B cell (primary cell): Measurements from ENCODE around the gene SIRT4. TPM values are rescaled to one million over a fixed set of nuclear protein-coding genes. Genes with fewer than 3 reads are reported as not detected.
A peak's percentile ranks its signal among the peaks of the same experiment; 100 is the strongest.

Experiments used
- ATAC-seq: fragments of 200-7000 bp; cut with Tn5 transposase; one replicate; pipeline ENCODE4 v1.10.0; 2021; ENCODE audit warnings: low read depth, mild to moderate bottlenecking, moderate number of reproducible peaks, moderate library complexity
- CTCF ChIA-PET: fragments of 350-600 bp; sonication (Branson Sonifier 250); formaldehyde crosslinking; loops from one replicate; lab custom pipeline; 2021; ENCODE audit warnings: antibody characterized with exemption, inconsistent platforms; lab: Charles Lee
- POLR2A ChIA-PET: fragments of 350-600 bp; sonication (Branson Sonifier 250); formaldehyde crosslinking; loops from one replicate; lab custom pipeline; 2021; ENCODE audit warnings: antibody characterized with exemption; lab: Charles Lee
- DNase-seq: peaks from one replicate; pipeline ENCODE4 v3.0.0; 2013
- H2AFZ ChIP-seq: 2 replicates; pipeline ENCODE4 v1.6.1; 2012; ENCODE audit warnings: mild to moderate bottlenecking, low read depth, low read length; ENCODE audit not compliant: insufficient read depth, poor library complexity, severe bottlenecking
- H3K27ac ChIP-seq, 2 donors: 1 replicate in 1 of 2; 2 replicates in 1 of 2; pipeline ENCODE4 v1.5.1; 2012 to 2013; ENCODE audit warnings: low read length in 2 of 2, mild to moderate bottlenecking in 2 of 2, moderate library complexity in 1 of 2
- H3K27me3 ChIP-seq, 4 experiments: fragments of 200-600 bp in 1 of 4; sonication (generic) in 1 of 4; replicated peaks in 1 of 4; 1 replicate in 2 of 4; 2 replicates in 2 of 4; pipeline versions ENCODE4 v1.6.1 to v1.7.0; 2013 to 2016; ENCODE audit warnings: low read length in 3 of 4, mild to moderate bottlenecking in 2 of 4, mixed read lengths in 1 of 4, moderate library complexity in 1 of 4; ENCODE audit not compliant: insufficient read depth in 4 of 4, control insufficient read depth in 3 of 4; ENCODE audit errors: control extremely low read depth in 1 of 4
- H3K36me3 ChIP-seq, 2 experiments: replicated peaks in 1 of 2; 1 replicate in 1 of 2; 2 replicates in 1 of 2; pipeline versions ENCODE4 v1.6.1 to v1.7.1; 2013; ENCODE audit warnings: low read length in 1 of 2; ENCODE audit not compliant: insufficient read depth in 2 of 2, control insufficient read depth in 1 of 2; ENCODE audit errors: control extremely low read depth in 1 of 2, extremely low read depth in 1 of 2
- H3K4me1 ChIP-seq, 2 donors: fragments of 200-600 bp in 1 of 2; sonication (generic) in 1 of 2; 1 replicate in 1 of 2; 2 replicates in 1 of 2; pipeline versions ENCODE4 v1.5.1 to v1.6.1; 2013 to 2017; ENCODE audit warnings: low read length in 2 of 2; ENCODE audit not compliant: control insufficient read depth in 2 of 2, insufficient read depth in 2 of 2
- H3K4me2 ChIP-seq: replicated peaks from 2 replicates; pipeline ENCODE3; 2012; ENCODE audit warnings: mild to moderate bottlenecking, low read depth, low read length; ENCODE audit not compliant: poor library complexity, severe bottlenecking
- H3K4me3 ChIP-seq, 5 experiments: fragments of 200-600 bp in 1 of 5; sonication (generic) in 1 of 5; 1 replicate in 3 of 5; 2 replicates in 2 of 5; pipeline versions ENCODE4 v1.5.1 to v1.7.0; 2011 to 2016; ENCODE audit warnings: low read length in 4 of 5, mild to moderate bottlenecking in 4 of 5, low read depth in 2 of 5, control low read depth in 1 of 5, moderate library complexity in 1 of 5; ENCODE audit not compliant: insufficient read depth in 1 of 5; ENCODE audit errors: control extremely low read depth in 1 of 5, extremely low read depth in 1 of 5
- H3K79me2 ChIP-seq: fragments of 200-600 bp; sonication (generic); one replicate; pipeline ENCODE4 v1.6.0; 2016; ENCODE audit warnings: low read length; ENCODE audit not compliant: control insufficient read depth, insufficient read depth
- H3K9ac ChIP-seq: fragments of 200-600 bp; sonication (generic); 2 replicates; pipeline ENCODE4 v1.6.1; 2017; ENCODE audit warnings: mild to moderate bottlenecking, low read length, moderate library complexity
- H3K9me3 ChIP-seq, 3 donors: one replicate each; pipeline versions ENCODE4 v1.6.1 to v1.7.1; 2013; ENCODE audit warnings: low read length in 2 of 3; ENCODE audit not compliant: control insufficient read depth in 2 of 3, insufficient read depth in 1 of 3; ENCODE audit errors: control extremely low read depth in 1 of 3
- H4K20me1 ChIP-seq: 2 replicates; pipeline ENCODE4 v1.6.0; 2012; ENCODE audit warnings: mild to moderate bottlenecking, low read length; ENCODE audit not compliant: insufficient read depth, control insufficient read depth, poor library complexity, severe bottlenecking
- H3K27ac Mint-ChIP-seq: one replicate; pipeline ENCODE4 v1.8.0; 2021; ENCODE audit warnings: mixed read lengths
- H3K27me3 Mint-ChIP-seq: one replicate; pipeline ENCODE4 v1.8.0; 2021; ENCODE audit warnings: mixed read lengths
- H3K4me1 Mint-ChIP-seq: one replicate; pipeline ENCODE4 v1.8.0; 2021; ENCODE audit warnings: mixed read lengths
- H3K4me3 Mint-ChIP-seq: one replicate; pipeline ENCODE4 v1.8.0; 2021; ENCODE audit warnings: mixed read lengths
- H3K9me3 Mint-ChIP-seq: one replicate; pipeline ENCODE4 v1.8.0; 2022; ENCODE audit warnings: mixed read lengths; ENCODE audit not compliant: insufficient read depth
- CTCF ChIP-seq: fragments of 200-600 bp; IDR thresholded peaks from one replicate; pipeline ENCODE4 v1.8.0; 2022; ENCODE audit warnings: antibody characterized with exemption, mild to moderate bottlenecking
- EZH2 ChIP-seq: IDR thresholded peaks from 2 replicates; pipeline ENCODE4 v1.6.1; 2012; ENCODE audit warnings: borderline replicate concordance, low read depth, mild to moderate bottlenecking, moderate library complexity, low read length; ENCODE audit not compliant: insufficient read depth, poor library complexity, severe bottlenecking
- WGBS: methylation state at CpG from one replicate; pipeline ENCODE4 v1.1.5; 2013; ENCODE audit warnings: missing lambda C conversion rate; ENCODE audit not compliant: insufficient coverage; 5-methylcytosine and 5-hydroxymethylcytosine counted together
- intact Hi-C: fragments of 100-400 bp; cut with micrococcal nuclease; formaldehyde crosslinking; loops from one replicate; pipeline ENCODE4 v1.10.0; 2022
- polyA plus RNA-seq: library from polyadenylated mRNA; depleted of rRNA; stranded (reverse); fragments of >200 nt; gene quantifications from 2 replicates; pipeline ENCODE4 v1.2.3, GENCODE V29; 2012
- small RNA-seq: library from RNA; depleted of rRNA; stranded (forward); fragments of <200 nt; gene quantifications from one replicate; pipeline ENCODE3, GENCODE V24; 2012; ENCODE audit warnings: low replicate concordance, low read depth; ENCODE audit not compliant: insufficient read length
- total RNA-seq, 2 donors: library from RNA; stranded (reverse); fragments of 120-200 nt in 1 of 2; gene quantifications; 1 replicate in 1 of 2; 2 replicates in 1 of 2; pipeline versions ENCODE4 v1.2.3 to v1.2.4, GENCODE V29; 2013 to 2022

Gene SIRT4
- total and polyA plus RNA-seq, 2 donors (not counting 1 experiment from before 2014, with no cell fraction given), result 1.5 to 4.8 TPM

- peak; percentile 57 for DNase-seq
- POLR2A ChIA-PET, result interaction anchor here (0.5 kb wide), 1 partner anchor 1491 kb away, joined by 6 read pairs; no protein-coding TSS in a partner anchor
- ATAC-seq, result peak; percentile 39
- Histone ChIP-seq H3K27me3 (peaks cover 0 to 62% (median 20%) of the 10 kb centered on the region in 4 experiments), H3K4me1 (peaks cover 0 to 10% of the 10 kb centered on the region in 2 donors), H3K36me3 (no peaks in the 10 kb centered on the region), H3K79me2 (no peaks in the 10 kb centered on the region), H3K9ac (no peak overlapping the region), H3K9me3 (no peaks in the 10 kb centered on the region), H3K4me3 (no peak overlapping the region), H3K27ac (no peak overlapping the region), H3K4me2 (peak overlapping the region; percentile 52), H2AFZ (no peak overlapping the region), H4K20me1 (no peaks in the 10 kb centered on the region)
- intact Hi-C loops, result no loop called here
- Mint-ChIP-seq H3K27ac (no peak overlapping the region), H3K27me3 (peaks cover 72% of the 10 kb centered on the region), H3K9me3 (no peaks in the 10 kb centered on the region), H3K4me1 (peaks cover 4% of the 10 kb centered on the region), H3K4me3 (no peak overlapping the region)
- CTCF ChIA-PET, result interaction anchor here (0.6 to 1.0 kb wide), 2 partner anchors 105 to 1797 kb away, joined by 3 to 4 read pairs; no protein-coding TSS in a partner anchor
- 13% methylated on average over 52 of the region's 56 CpGs for WGBS
- TF ChIP-seq EZH2 (no peak), CTCF (no peak)
Observed at GRCh38 chr12:120361506-120362208, 59.5 kb downstream of the SIRT4 start.

Small RNA genes within 50 kb of the gene (small RNA-seq; reads per million reads assigned to genes)
- gene RNU4-1 (30.6 reads per million, percentile 92 among the genes with 10 or more reads in this experiment), gene RNU4-2 (185 reads per million, percentile 96 among the genes with 10 or more reads in this experiment), gene RNU6-1088P (not detected)

Other genes starting within 250 kb of the SIRT4 start
- 50.1 and 52.9 TPM in 2 replicates for gene RAB35, start 185.6 kb upstream of the SIRT4 start, total RNA-seq
- 20.4 and 24.8 TPM in 2 replicates for gene RAB35, start 185.6 kb upstream of the SIRT4 start, polyA plus RNA-seq
- 127 and 160 TPM in 2 replicates for gene GCN1, start 107.6 kb upstream of the SIRT4 start, total RNA-seq
- 41.3 and 41.9 TPM in 2 replicates for gene GCN1, start 107.6 kb upstream of the SIRT4 start, polyA plus RNA-seq
- gene RPLP0, start 101.2 kb upstream of the SIRT4 start, total RNA-seq, result 1,817 and 1,873 TPM in 2 replicates
- 4,783 and 7,975 TPM in 2 replicates for gene RPLP0, start 101.2 kb upstream of the SIRT4 start, polyA plus RNA-seq
- gene PXN, start 36.6 kb upstream of the SIRT4 start, total RNA-seq, result 2.0 and 2.8 TPM in 2 replicates
- 3.1 and 5.4 TPM in 2 replicates for gene PXN, start 36.6 kb upstream of the SIRT4 start, polyA plus RNA-seq
- gene RNU4-2, start 10.4 kb upstream of the SIRT4 start, total RNA-seq, result 12,344 and 13,004 TPM in 2 replicates
- gene RNU4-2, start 10.4 kb upstream of the SIRT4 start, polyA plus RNA-seq, result not detected in 2 replicates
- gene RNU4-1, start 9.1 kb upstream of the SIRT4 start, total RNA-seq, result 3,269 and 3,426 TPM in 2 replicates
- not detected in 2 replicates for gene RNU4-1, start 9.1 kb upstream of the SIRT4 start, polyA plus RNA-seq
- gene PLA2G1B, start 25.5 kb downstream of the SIRT4 start, total RNA-seq, result not detected in 2 replicates
- gene PLA2G1B, start 25.5 kb downstream of the SIRT4 start, polyA plus RNA-seq, result not detected in 2 replicates
- not detected in 2 replicates for gene MSI1, start 66.8 kb downstream of the SIRT4 start, total RNA-seq
- gene MSI1, start 66.8 kb downstream of the SIRT4 start, polyA plus RNA-seq, result not detected in 2 replicates
- 132 and 137 TPM in 2 replicates for gene COX6A1, start 135.8 kb downstream of the SIRT4 start, total RNA-seq
- gene COX6A1, start 135.8 kb downstream of the SIRT4 start, polyA plus RNA-seq, result 366 and 484 TPM in 2 replicates
- 15.8 and 19.6 TPM in 2 replicates for gene TRIAP1, start 144.1 kb downstream of the SIRT4 start, total RNA-seq
- 13.8 and 20.5 TPM in 2 replicates for gene TRIAP1, start 144.1 kb downstream of the SIRT4 start, polyA plus RNA-seq
- gene GATC, start 144.1 kb downstream of the SIRT4 start, total RNA-seq, result 26.0 and 26.4 TPM in 2 replicates
- gene GATC, start 144.1 kb downstream of the SIRT4 start, polyA plus RNA-seq, result 13.8 and 15.0 TPM in 2 replicates
- 151 and 157 TPM in 2 replicates for gene SRSF9, start 167.4 kb downstream of the SIRT4 start, total RNA-seq
- gene SRSF9, start 167.4 kb downstream of the SIRT4 start, polyA plus RNA-seq, result 96.3 and 188 TPM in 2 replicates
- 132 and 138 TPM in 2 replicates for gene DYNLL1, start 193.8 kb downstream of the SIRT4 start, total RNA-seq
- gene DYNLL1, start 193.8 kb downstream of the SIRT4 start, polyA plus RNA-seq, result 74.3 and 116 TPM in 2 replicates
- gene COQ5, start 226.8 kb downstream of the SIRT4 start, total RNA-seq, result 22.1 and 25.4 TPM in 2 replicates
- 9.8 and 14.2 TPM in 2 replicates for gene COQ5, start 226.8 kb downstream of the SIRT4 start, polyA plus RNA-seq
- gene RNF10, start 232.0 kb downstream of the SIRT4 start, total RNA-seq, result 227 and 236 TPM in 2 replicates
- 163 and 250 TPM in 2 replicates for gene RNF10, start 232.0 kb downstream of the SIRT4 start, polyA plus RNA-seq